ENCODE data around the gene STK24.

STK24 gene

GRCh38 chr13:98484289-98485219 is 92.4 kb downstream of the STK24 start:
- no peak overlapping the region for H3K4me3 ChIP-seq (ENCODE audit: low read depth, low read length)
- peak; percentile 87 for DNase-seq (ENCODE audit: low read depth, low spot score)
- CTCF ChIA-PET: interaction anchor here (0.8 to 2.2 kb wide), 11 partner anchors 12 to 635 kb away, joined by 3 to 17 read pairs (median 4); no protein-coding TSS in a partner anchor
- no peak for TF ChIP-seq CTCF (IDR thresholded peaks at IDR 0.05; ENCODE audit: insufficient read depth, low read length, missing control alignments)
- POLR2A ChIA-PET: interaction anchor here (0.9 to 2.4 kb wide), 6 partner anchors 8 to 92 kb away, joined by 3 to 9 read pairs (median 3); partner anchors contain the start of gene STK24

- no peak for TF ChIP-seq CTCF (IDR thresholded peaks at IDR 0.05; ENCODE audit: insufficient read depth, low read length, missing control alignments)
- CTCF ChIA-PET: interaction anchor here (0.8 to 3.0 kb wide), 12 partner anchors 11 to 634 kb away, joined by 3 to 27 read pairs (median 3); no protein-coding TSS in a partner anchor
- no peak overlapping the region for H3K4me3 ChIP-seq (ENCODE audit: low read depth, low read length)
- POLR2A ChIA-PET: interaction anchor here (1.4 to 2.4 kb wide), 4 partner anchors 10 to 93 kb away, joined by 3 to 9 read pairs (median 6); partner anchors contain the start of gene STK24
- DNase-seq (ENCODE audit: low read depth, low spot score): no peak
Measured at GRCh38 chr13:98483601-98484288, 93.2 kb downstream of the STK24 start.

GRCh38 chr13:98482476-98483444 is 94.1 kb downstream of the STK24 start:
- no peak for DNase-seq (ENCODE audit: low read depth, low spot score)
- no peak overlapping the region for H3K4me3 ChIP-seq (ENCODE audit: low read depth, low read length)
- TF ChIP-seq CTCF (IDR thresholded peaks at IDR 0.05; ENCODE audit: insufficient read depth, low read length, missing control alignments): peak; percentile 16
- CTCF ChIA-PET: interaction anchor here (0.8 to 3.5 kb wide), 14 partner anchors 10 to 360 kb away, joined by 3 to 27 read pairs (median 4); no protein-coding TSS in a partner anchor
- POLR2A ChIA-PET: interaction anchor here (2.0 kb wide), 1 partner anchor 94 kb away, joined by 9 read pairs; the partner anchor contains the start of gene STK24

GRCh38 chr13:98480915-98481877 is 95.7 kb downstream of the STK24 start:
- CTCF ChIA-PET: interaction anchor here (0.8 to 3.5 kb wide), 9 partner anchors 8 to 361 kb away, joined by 3 to 27 read pairs (median 5); no protein-coding TSS in a partner anchor
- TF ChIP-seq CTCF (IDR thresholded peaks at IDR 0.05; ENCODE audit: insufficient read depth, low read length, missing control alignments): no peak
- no peak for DNase-seq (ENCODE audit: low read depth, low spot score)

More at GRCh38 chr13:98480915-98481877, 95.7 kb downstream of the STK24 start:
- POLR2A ChIA-PET: interaction anchor here (0.6 kb wide), 1 partner anchor 451 kb away, joined by 3 read pairs; no protein-coding TSS in a partner anchor
- no peak overlapping the region for H3K4me3 ChIP-seq (ENCODE audit: low read depth, low read length)
